A549 (cell line): Measurements from ENCODE around the gene AREL1. TPM values are rescaled to one million over a fixed set of nuclear protein-coding genes. Genes with fewer than 3 reads are reported as not detected.

Experiments used
- ATAC-seq, 2 experiments: fragments of 200-7000 bp in 1 of 2; fragments of >200 bp in 1 of 2; cut with Nextera tagmentation in 1 of 2; cut with Tn5 transposase in 1 of 2; 3 replicates each; pipeline versions ENCODE4 v1.8.0 to v1.9.1; 2018 to 2020; ENCODE audit warnings: mild to moderate bottlenecking in 1 of 2, moderate library complexity in 1 of 2
- CTCF ChIA-PET: fragments of 300-600 bp; sonication (Branson Sonifier 250); formaldehyde crosslinking; extraction: SDS; loops from one replicate; lab custom pipeline; 2021; ENCODE audit warnings: antibody characterized with exemption, inconsistent platforms; lab: Yijun Ruan, JAX
- POLR2A ChIA-PET: fragments of 350-600 bp; formaldehyde crosslinking; extraction: SDS; loops from one replicate; lab custom pipeline; 2021; ENCODE audit warnings: antibody characterized with exemption, inconsistent platforms; lab: Yijun Ruan, JAX
- DNase-seq, 2 experiments: peaks; one replicate each; pipeline versions ENCODE4 v3.0.0 to v3.0.0-alpha.2; 2011 to 2016; ENCODE audit warnings: low read depth in 1 of 2, low spot score in 1 of 2
- FAIRE-seq: peaks from 2 replicates; lab custom pipeline; 2011; peaks lifted over from hg19 to GRCh38; lab: Jason Lieb, UNC
- H3K27ac ChIP-seq, 2 experiments: fragments of >200 bp; sonication (Bioruptor Twin); formaldehyde crosslinking; 3 replicates each; pipeline ENCODE4 v1.5.1; 2016 to 2017
- H3K4me1 ChIP-seq: fragments of >200 bp; sonication (Bioruptor Twin); formaldehyde crosslinking; 3 replicates; pipeline ENCODE4 v1.6.1; 2016
- H3K4me2 ChIP-seq: fragments of >200 bp; sonication (Bioruptor Twin); formaldehyde crosslinking; 3 replicates; pipeline ENCODE4 v1.6.1; 2016
- H3K4me3 ChIP-seq: fragments of >200 bp; sonication (Bioruptor Twin); formaldehyde crosslinking; 3 replicates; pipeline ENCODE4 v1.5.1; 2016
- H3K9me3 ChIP-seq: fragments of >200 bp; sonication (Bioruptor Twin); formaldehyde crosslinking; 3 replicates; pipeline ENCODE4 v1.6.1; 2016
- BHLHE40 ChIP-seq: IDR thresholded peaks from 2 replicates; pipeline ENCODE4 v1.6.1; 2012; ENCODE audit warnings: low read depth, low read length, inconsistent platforms
- CHD4 ChIP-seq: fragments of 200-600 bp; sonication (generic); IDR thresholded peaks from 2 replicates; pipeline ENCODE4 v1.6.1; 2016; ENCODE audit warnings: antibody characterized with exemption, mild to moderate bottlenecking, borderline replicate concordance
- ESRRA ChIP-seq: fragments of 150-350 bp; IDR thresholded peaks from 2 replicates; pipeline ENCODE4 v1.6.1; 2014; ENCODE audit warnings: mild to moderate bottlenecking, low read length, borderline replicate concordance
- HEYL ChIP-seq: fragments of 250-450 bp; sonication (Bioruptor Pico); IDR thresholded peaks from 2 replicates; pipeline ENCODE4 v1.8.0; 2021; ENCODE audit warnings: mild to moderate bottlenecking, moderate library complexity
- HOXA7 ChIP-seq: fragments of 250-450 bp; sonication (Bioruptor Pico); IDR thresholded peaks from 2 replicates; pipeline ENCODE4 v1.5.0; 2020; ENCODE audit warnings: mild to moderate bottlenecking, moderate library complexity
- MAX ChIP-seq: IDR thresholded peaks from 2 replicates; pipeline ENCODE4 v1.6.1; 2012
- NFE2L2 ChIP-seq: fragments of 150-350 bp; conservative IDR thresholded peaks from 2 replicates; pipeline ENCODE4 v1.6.1; 2014; ENCODE audit warnings: low read length
- RFX5 ChIP-seq: fragments of 450-650 bp; IDR thresholded peaks from 2 replicates; pipeline ENCODE4 v1.7.1; 2014; ENCODE audit warnings: antibody characterized with exemption, mild to moderate bottlenecking, moderate library complexity
- SMC3 ChIP-seq: fragments of >200 bp; sonication (Bioruptor Twin); formaldehyde crosslinking; IDR thresholded peaks from 3 replicates; pipeline ENCODE4 v1.6.1; 2018; ENCODE audit warnings: inconsistent platforms
- TFCP2L1 ChIP-seq: fragments of 250-450 bp; sonication (Bioruptor Pico); IDR thresholded peaks from 2 replicates; pipeline ENCODE4 v1.5.0; 2021; ENCODE audit warnings: mild to moderate bottlenecking
- ZFP36 ChIP-seq: fragments of 450-650 bp; IDR thresholded peaks from 2 replicates; pipeline ENCODE4 v1.6.1; 2014; ENCODE audit warnings: borderline replicate concordance; ENCODE audit not compliant: partially characterized antibody
- ZSCAN20 ChIP-seq: fragments of 250-450 bp; sonication (Bioruptor Pico); IDR thresholded peaks from 2 replicates; pipeline ENCODE4 v1.8.0; 2022; ENCODE audit warnings: mild to moderate bottlenecking, moderate library complexity
- WGBS: methylation state at CpG from one replicate; pipeline ENCODE4 v1.1.6; 2017; ENCODE audit errors: missing lambda C conversion rate; 5-methylcytosine and 5-hydroxymethylcytosine counted together
- polyA plus RNA-seq, 4 experiments: library from polyadenylated mRNA; depleted of rRNA in 3 of 4; stranded (reverse); fragments of >200 nt; fragmentation: RNase III in 1 of 4; extraction: RNeasy Plus Mini Kit Qiagen cat#74134 plus additional on column Dnase treatment in 1 of 4; gene quantifications; 2 replicates in 3 of 4; 3 replicates in 1 of 4; pipeline ENCODE4 v1.2.3, GENCODE V29; 2011 to 2017
- TF ChIP-seq, protein P1 (sequence below): fragments of 200-600 bp; sonication (generic); IDR thresholded peaks from 2 replicates; pipeline ENCODE4 v1.6.1; 2016; ENCODE audit warnings: antibody characterized with exemption, mild to moderate bottlenecking, moderate library complexity
- TF ChIP-seq, protein P2 (sequence below): fragments of >200 bp; sonication (Bioruptor Twin); formaldehyde crosslinking; IDR thresholded peaks from 3 replicates; pipeline ENCODE4 v1.6.1; 2016

AREL1 gene
- polyA plus RNA-seq, 2 of the 4 experiments (the other 2 are of a cell fraction), result 27.5 to 48.6 TPM

GRCh38 chr14:74661726-74662450, 51.0 kb downstream of the AREL1 start:
- peaks cover 29% of the 10 kb centered on the region for H3K4me1 ChIP-seq
- FAIRE-seq (no peak), DNase-seq (no peak), ATAC-seq (no peak)
- H3K4me3 ChIP-seq, result no peak overlapping the region
- CTCF ChIA-PET, result interaction anchor here (0.7 to 6.6 kb wide), 3 partner anchors 14 to 53 kb away, joined by 3 to 40 read pairs (median 14); partner anchors contain the start of gene LTBP2
- H3K4me2 ChIP-seq, result no peak overlapping the region
- no peak overlapping the region for H3K27ac ChIP-seq
- POLR2A ChIA-PET, result interaction anchor here (0.6 kb wide), 1 partner anchor 90 kb away, joined by 3 read pairs; no protein-coding TSS in a partner anchor
- 92% methylated on average over 7 of the region's 7 CpGs for WGBS
- no peaks in the 10 kb centered on the region for H3K9me3 ChIP-seq
- TF ChIP-seq TFCP2L1 (CRISPR knock-in tag) (no peak), RFX5 (no peak)

DNA sequence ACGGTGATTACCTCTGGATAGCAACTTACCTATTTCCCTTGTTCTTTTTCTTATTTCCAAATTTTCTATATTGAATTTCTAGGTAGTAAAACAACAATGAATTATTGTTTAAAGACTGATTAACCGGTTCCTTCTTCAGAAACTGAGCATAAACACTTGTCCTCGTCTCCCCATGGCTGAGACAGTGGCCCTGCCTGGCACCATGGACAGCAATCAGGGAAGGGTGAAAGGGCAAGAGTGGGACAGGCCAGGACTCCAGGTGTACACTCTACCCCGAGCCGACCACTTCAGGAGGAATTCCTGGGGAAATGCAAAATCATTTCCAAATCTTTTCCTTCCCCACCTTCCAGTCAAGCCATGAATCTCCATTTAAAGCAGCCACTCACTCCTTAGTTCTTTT, 52.0 kb downstream of the AREL1 start:
- no peak for FAIRE-seq
- WGBS, result 89% methylated on average over 5 of the region's 5 CpGs
- no peak for DNase-seq
- ChIA-PET POLR2A (no interaction called here), CTCF (interaction anchor here (3.3 to 6.6 kb wide), 2 partner anchors 48 to 52 kb away, joined by 14 to 40 read pairs; partner anchors contain the start of gene LTBP2)
- Histone ChIP-seq H3K27ac (peak overlapping the region in 1 of 2 experiments; percentile 20; a peak in 1 of 6 replicates), H3K9me3 (no peaks in the 10 kb centered on the region), H3K4me2 (no peak overlapping the region), H3K4me1 (peaks cover 39% of the 10 kb centered on the region), H3K4me3 (no peak overlapping the region)
- TF ChIP-seq, protein P1, sequence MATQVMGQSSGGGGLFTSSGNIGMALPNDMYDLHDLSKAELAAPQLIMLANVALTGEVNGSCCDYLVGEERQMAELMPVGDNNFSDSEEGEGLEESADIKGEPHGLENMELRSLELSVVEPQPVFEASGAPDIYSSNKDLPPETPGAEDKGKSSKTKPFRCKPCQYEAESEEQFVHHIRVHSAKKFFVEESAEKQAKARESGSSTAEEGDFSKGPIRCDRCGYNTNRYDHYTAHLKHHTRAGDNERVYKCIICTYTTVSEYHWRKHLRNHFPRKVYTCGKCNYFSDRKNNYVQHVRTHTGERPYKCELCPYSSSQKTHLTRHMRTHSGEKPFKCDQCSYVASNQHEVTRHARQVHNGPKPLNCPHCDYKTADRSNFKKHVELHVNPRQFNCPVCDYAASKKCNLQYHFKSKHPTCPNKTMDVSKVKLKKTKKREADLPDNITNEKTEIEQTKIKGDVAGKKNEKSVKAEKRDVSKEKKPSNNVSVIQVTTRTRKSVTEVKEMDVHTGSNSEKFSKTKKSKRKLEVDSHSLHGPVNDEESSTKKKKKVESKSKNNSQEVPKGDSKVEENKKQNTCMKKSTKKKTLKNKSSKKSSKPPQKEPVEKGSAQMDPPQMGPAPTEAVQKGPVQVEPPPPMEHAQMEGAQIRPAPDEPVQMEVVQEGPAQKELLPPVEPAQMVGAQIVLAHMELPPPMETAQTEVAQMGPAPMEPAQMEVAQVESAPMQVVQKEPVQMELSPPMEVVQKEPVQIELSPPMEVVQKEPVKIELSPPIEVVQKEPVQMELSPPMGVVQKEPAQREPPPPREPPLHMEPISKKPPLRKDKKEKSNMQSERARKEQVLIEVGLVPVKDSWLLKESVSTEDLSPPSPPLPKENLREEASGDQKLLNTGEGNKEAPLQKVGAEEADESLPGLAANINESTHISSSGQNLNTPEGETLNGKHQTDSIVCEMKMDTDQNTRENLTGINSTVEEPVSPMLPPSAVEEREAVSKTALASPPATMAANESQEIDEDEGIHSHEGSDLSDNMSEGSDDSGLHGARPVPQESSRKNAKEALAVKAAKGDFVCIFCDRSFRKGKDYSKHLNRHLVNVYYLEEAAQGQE, result peak; percentile 61; the same call in 1 of the 2 replicates
- no peak for TF ChIP-seq HOXA7
- ATAC-seq, result no peak

DNA sequence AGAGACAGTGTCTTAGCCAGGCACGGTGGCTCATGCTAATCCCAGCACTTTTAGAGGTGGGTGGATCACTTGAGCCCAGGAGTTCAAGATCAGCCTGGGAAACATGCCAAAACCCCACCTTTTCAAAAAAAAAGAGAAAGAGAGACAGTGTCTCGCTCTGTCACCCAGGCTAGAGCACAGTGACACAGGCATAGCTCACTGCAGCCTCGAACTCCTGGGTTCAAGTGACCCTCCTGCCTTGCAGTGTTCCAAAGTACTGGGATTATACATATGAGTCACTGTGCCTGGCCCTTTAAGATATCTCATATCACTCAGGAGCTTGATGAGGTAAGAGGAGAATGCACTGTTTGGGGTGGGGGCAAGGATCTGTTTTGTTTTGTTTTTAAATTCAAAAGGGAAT, 52.7 kb downstream of the AREL1 start:
- WGBS, result 46% methylated on average over 3 of the region's 3 CpGs
- Histone ChIP-seq H3K4me1 (peaks cover 46% of the 10 kb centered on the region), H3K4me2 (no peak overlapping the region), H3K27ac (peak overlapping the region in 1 of 2 experiments; percentile 76; a peak in 4 of 6 replicates), H3K9me3 (no peaks in the 10 kb centered on the region), H3K4me3 (no peak overlapping the region)
- FAIRE-seq (no peak), ATAC-seq (no peak), DNase-seq (no peak)
- ChIA-PET POLR2A (no interaction called here), CTCF (interaction anchor here (0.6 to 6.6 kb wide), 4 partner anchors 22 to 51 kb away, joined by 3 to 40 read pairs (median 10); partner anchors contain the start of gene LTBP2)
- TF ChIP-seq CHD4, result no peak
- no peak for TF ChIP-seq ZFP36
- TF ChIP-seq ZSCAN20 (CRISPR knock-in tag), result no peak
- no peak for TF ChIP-seq SMC3
- no peak for TF ChIP-seq NFE2L2
- TF ChIP-seq, protein P2, sequence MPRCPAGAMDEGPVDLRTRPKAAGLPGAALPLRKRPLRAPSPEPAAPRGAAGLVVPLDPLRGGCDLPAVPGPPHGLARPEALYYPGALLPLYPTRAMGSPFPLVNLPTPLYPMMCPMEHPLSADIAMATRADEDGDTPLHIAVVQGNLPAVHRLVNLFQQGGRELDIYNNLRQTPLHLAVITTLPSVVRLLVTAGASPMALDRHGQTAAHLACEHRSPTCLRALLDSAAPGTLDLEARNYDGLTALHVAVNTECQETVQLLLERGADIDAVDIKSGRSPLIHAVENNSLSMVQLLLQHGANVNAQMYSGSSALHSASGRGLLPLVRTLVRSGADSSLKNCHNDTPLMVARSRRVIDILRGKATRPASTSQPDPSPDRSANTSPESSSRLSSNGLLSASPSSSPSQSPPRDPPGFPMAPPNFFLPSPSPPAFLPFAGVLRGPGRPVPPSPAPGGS, result no peak
- TF ChIP-seq MAX, result no peak
- no peak for TF ChIP-seq HEYL (CRISPR knock-in tag)
- TF ChIP-seq ESRRA, result no peak
- no peak for TF ChIP-seq BHLHE40
- TF ChIP-seq, all 56 proteins: peak for 0
